ENCODE data around the gene GPS1. TPM values are rescaled to one million over a fixed set of nuclear protein-coding genes. Genes with fewer than 3 reads are reported as not detected.

GPS1 gene
- total and polyA plus RNA-seq, 2 experiments from 2014 or later: 136 to 242 TPM

DNA sequence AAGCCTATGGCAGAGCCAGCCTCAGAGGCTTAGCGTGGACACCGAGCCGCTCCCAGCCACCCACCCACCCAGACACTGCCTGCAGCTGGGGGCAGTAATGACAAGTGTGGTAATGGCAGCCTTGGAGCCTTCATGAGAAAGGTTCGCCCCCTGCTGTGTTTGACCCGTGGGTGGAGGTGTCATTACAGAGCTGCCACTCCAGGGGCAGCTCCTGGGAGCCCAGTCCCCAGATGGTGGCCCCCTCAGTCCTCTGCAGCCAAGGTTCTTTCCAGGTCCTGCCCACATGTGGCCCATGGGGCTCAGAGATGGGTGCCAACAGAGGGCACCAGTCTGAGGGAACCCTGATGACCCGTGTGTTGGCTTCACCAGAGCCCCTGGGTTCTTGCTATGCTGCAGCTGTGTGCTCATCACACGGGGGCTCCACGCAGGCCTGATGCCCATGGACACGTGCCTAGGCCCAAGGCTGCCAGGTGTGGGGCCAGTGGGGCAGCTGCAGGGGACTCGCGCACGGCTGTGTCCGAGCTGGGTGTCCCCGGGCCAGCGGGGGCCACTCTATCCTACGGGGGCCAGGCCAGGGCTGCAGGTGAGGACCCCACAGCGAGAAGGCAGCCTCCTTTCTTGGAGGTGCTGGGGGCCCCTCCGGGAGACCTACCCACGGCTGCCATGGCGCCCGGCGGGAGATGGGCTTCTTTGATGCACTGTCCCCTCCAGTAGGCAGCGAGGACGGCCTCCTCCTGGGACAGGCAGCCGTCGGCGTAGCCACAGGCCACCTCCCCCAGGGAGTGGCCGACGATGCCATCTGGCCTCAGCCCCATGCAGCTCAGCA, 38.2 kb downstream of the GPS1 start:
- H3K27me3 ChIP-seq (ENCODE audit: insufficient read depth): no peaks in the 10 kb centered on the region
- Mint-ChIP-seq H3K36me3 (ENCODE audit: low read depth) (peaks cover 52% of the 10 kb centered on the region; the same call in 2 of the 3 replicates), H3K4me3 (no peak overlapping the region), H3K4me1 (no peaks in the 10 kb centered on the region), H3K27me3 (ENCODE audit: insufficient read depth, low read depth, poor library complexity) (peaks cover 9% of the 10 kb centered on the region), H3K9me3 (no peaks in the 10 kb centered on the region), H3K27ac (no peak overlapping the region)
- H3K4me2 ChIP-seq: no peak overlapping the region
- H3F3A ChIP-seq (replicated peaks; ENCODE audit: low read depth): 0 out of 2 replicates have a peak, but pooled peaks cover 16% of the 10 kb centered on the region
- peaks cover 11% of the 10 kb centered on the region; the same call in 1 of the 2 replicates for H3K79me2 ChIP-seq (replicated peaks; ENCODE audit: insufficient read depth)
- peaks cover 22% of the 10 kb centered on the region for H4K20me1 ChIP-seq (replicated peaks; ENCODE audit: insufficient read depth)
- ATAC-seq: no peak
- no peak overlapping the region for H3K27ac ChIP-seq (ENCODE audit: low read depth)
- DNase-seq (ENCODE audit: low spot score): no peak
- H3K4me3 ChIP-seq: no peak overlapping the region
- no peaks in the 10 kb centered on the region for H3K9me2 ChIP-seq (ENCODE audit: insufficient read depth)
- TF ChIP-seq POLR2AphosphoS5 (IDR thresholded peaks at IDR 0.05; ENCODE audit: low read depth) (no peak), JUNB (IDR thresholded peaks at IDR 0.05; ENCODE audit: unreplicated experiment) (no peak), CREB1 (CRISPR knock-in tag; IDR thresholded peaks at IDR 0.05; ENCODE audit: low read depth) (no peak), ZNF331 (CRISPR knock-in tag; IDR thresholded peaks at IDR 0.05; ENCODE audit: low read depth) (no peak), ZNF114 (CRISPR knock-in tag; IDR thresholded peaks at IDR 0.05) (no peak), EZH2phosphoT487 (IDR thresholded peaks at IDR 0.05; ENCODE audit: unreplicated experiment) (no peak), CTCF (conservative IDR thresholded peaks at IDR 0.05; ENCODE audit: low read depth in 2 of 2) (no peak), STAT1 (IDR thresholded peaks at IDR 0.05; ENCODE audit: unreplicated experiment) (no peak), NANOG (IDR thresholded peaks at IDR 0.05; ENCODE audit: borderline replicate concordance) (no peak), EZH2 (IDR thresholded peaks at IDR 0.05; ENCODE audit: low read depth, unreplicated experiment) (no peak)
- TF ChIP-seq, protein P1, sequence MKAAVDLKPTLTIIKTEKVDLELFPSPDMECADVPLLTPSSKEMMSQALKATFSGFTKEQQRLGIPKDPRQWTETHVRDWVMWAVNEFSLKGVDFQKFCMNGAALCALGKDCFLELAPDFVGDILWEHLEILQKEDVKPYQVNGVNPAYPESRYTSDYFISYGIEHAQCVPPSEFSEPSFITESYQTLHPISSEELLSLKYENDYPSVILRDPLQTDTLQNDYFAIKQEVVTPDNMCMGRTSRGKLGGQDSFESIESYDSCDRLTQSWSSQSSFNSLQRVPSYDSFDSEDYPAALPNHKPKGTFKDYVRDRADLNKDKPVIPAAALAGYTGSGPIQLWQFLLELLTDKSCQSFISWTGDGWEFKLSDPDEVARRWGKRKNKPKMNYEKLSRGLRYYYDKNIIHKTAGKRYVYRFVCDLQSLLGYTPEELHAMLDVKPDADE (IDR thresholded peaks at IDR 0.05): no peak
- TF ChIP-seq, protein P2, sequence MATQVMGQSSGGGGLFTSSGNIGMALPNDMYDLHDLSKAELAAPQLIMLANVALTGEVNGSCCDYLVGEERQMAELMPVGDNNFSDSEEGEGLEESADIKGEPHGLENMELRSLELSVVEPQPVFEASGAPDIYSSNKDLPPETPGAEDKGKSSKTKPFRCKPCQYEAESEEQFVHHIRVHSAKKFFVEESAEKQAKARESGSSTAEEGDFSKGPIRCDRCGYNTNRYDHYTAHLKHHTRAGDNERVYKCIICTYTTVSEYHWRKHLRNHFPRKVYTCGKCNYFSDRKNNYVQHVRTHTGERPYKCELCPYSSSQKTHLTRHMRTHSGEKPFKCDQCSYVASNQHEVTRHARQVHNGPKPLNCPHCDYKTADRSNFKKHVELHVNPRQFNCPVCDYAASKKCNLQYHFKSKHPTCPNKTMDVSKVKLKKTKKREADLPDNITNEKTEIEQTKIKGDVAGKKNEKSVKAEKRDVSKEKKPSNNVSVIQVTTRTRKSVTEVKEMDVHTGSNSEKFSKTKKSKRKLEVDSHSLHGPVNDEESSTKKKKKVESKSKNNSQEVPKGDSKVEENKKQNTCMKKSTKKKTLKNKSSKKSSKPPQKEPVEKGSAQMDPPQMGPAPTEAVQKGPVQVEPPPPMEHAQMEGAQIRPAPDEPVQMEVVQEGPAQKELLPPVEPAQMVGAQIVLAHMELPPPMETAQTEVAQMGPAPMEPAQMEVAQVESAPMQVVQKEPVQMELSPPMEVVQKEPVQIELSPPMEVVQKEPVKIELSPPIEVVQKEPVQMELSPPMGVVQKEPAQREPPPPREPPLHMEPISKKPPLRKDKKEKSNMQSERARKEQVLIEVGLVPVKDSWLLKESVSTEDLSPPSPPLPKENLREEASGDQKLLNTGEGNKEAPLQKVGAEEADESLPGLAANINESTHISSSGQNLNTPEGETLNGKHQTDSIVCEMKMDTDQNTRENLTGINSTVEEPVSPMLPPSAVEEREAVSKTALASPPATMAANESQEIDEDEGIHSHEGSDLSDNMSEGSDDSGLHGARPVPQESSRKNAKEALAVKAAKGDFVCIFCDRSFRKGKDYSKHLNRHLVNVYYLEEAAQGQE (IDR thresholded peaks at IDR 0.05; ENCODE audit: unreplicated experiment): no peak
- no peak overlapping the region for H2AFZ ChIP-seq
- H3K4me1 ChIP-seq (ENCODE audit: insufficient read depth): no peaks in the 10 kb centered on the region
- peaks cover 13% of the 10 kb centered on the region; the same call in 1 of the 2 replicates for H3K36me3 ChIP-seq (ENCODE audit: insufficient read depth)
